H1 (cell line): ENCODE data around the gene SIM2. TPM values are rescaled to one million over a fixed set of nuclear protein-coding genes. Genes with fewer than 3 reads are reported as not detected.

Experiments
- CHD2 ChIP-seq: IDR thresholded peaks from 2 replicates; pipeline ENCODE4 v1.6.1; 2012; ENCODE audit warnings: low read length, improper control_type of control experiment
- HDAC6 ChIP-seq: IDR thresholded peaks from one replicate; pipeline ENCODE4 v1.7.1; 2012; ENCODE audit warnings: low read depth, mild to moderate bottlenecking, inconsistent platforms, low read length, moderate library complexity
- JUND ChIP-seq: IDR thresholded peaks from 2 replicates; pipeline ENCODE4 v1.6.1; 2011; ENCODE audit warnings: mild to moderate bottlenecking, improper control_type of control experiment, low read length
- RFX5 ChIP-seq: IDR thresholded peaks from 2 replicates; pipeline ENCODE4 v1.6.1; 2011; ENCODE audit warnings: low read depth, low read length, improper control_type of control experiment, borderline replicate concordance
- SUZ12 ChIP-seq: fragments of 200-600 bp; sonication (generic); IDR thresholded peaks from 2 replicates; pipeline ENCODE4 v1.6.1; 2012; ENCODE audit warnings: mild to moderate bottlenecking, inconsistent platforms, low read length, moderate library complexity, mixed read lengths
- TBP ChIP-seq: IDR thresholded peaks from 2 replicates; pipeline ENCODE4 v1.6.1; 2011; ENCODE audit warnings: low read depth, low read length, improper control_type of control experiment
- TCF12 ChIP-seq: IDR thresholded peaks from 2 replicates; pipeline ENCODE4 v1.6.1; 2011; ENCODE audit warnings: low read depth, mild to moderate bottlenecking, low read length
- ZNF274 ChIP-seq: IDR thresholded peaks from 2 replicates; pipeline ENCODE4 v1.7.0; 2012; ENCODE audit warnings: low read length, borderline replicate concordance; ENCODE audit errors: extremely low read depth
- polyA plus RNA-seq, 7 experiments: library from polyadenylated mRNA; depleted of rRNA in 3 of 7; stranded (reverse) in 5 of 7; unstranded in 2 of 7; fragments of >200 nt in 5 of 7; fragments of 200-250 nt in 2 of 7; gene quantifications; 1 replicate in 5 of 7; 2 replicates in 1 of 7; 4 replicates in 1 of 7; pipeline versions ENCODE4 v1.2.1 to v1.2.3, GENCODE V29; 2011 to 2013; ENCODE audit warnings: missing spikeins in 2 of 7, mixed read lengths in 2 of 7
- total RNA-seq: library from RNA; stranded (reverse); fragmentation: NEBNext Ultra II Directional; extraction: Animal tissue kit (Norgen Biotek cat#: 25700); gene quantifications from 2 replicates; pipeline ENCODE4 v1.2.1, GENCODE V29; 2021
- TF ChIP-seq, protein P1 (sequence below): fragments of 300-600 bp; sonication (generic); IDR thresholded peaks from 2 replicates; pipeline ENCODE4 v1.7.1; 2012; ENCODE audit warnings: low read length, moderate library complexity, mild to moderate bottlenecking, inconsistent platforms; ENCODE audit not compliant: insufficient replicate concordance
- TF ChIP-seq, protein P2 (sequence below): IDR thresholded peaks from 2 replicates; pipeline ENCODE4 v1.6.1; 2012; ENCODE audit warnings: low read length, inconsistent platforms

SIM2 gene
- total and polyA plus RNA-seq, 2 of the 8 experiments (the other 6 are each of a cell fraction or from before 2014, with no cell fraction given), result 0.05 to 0.26 TPM

DNA sequence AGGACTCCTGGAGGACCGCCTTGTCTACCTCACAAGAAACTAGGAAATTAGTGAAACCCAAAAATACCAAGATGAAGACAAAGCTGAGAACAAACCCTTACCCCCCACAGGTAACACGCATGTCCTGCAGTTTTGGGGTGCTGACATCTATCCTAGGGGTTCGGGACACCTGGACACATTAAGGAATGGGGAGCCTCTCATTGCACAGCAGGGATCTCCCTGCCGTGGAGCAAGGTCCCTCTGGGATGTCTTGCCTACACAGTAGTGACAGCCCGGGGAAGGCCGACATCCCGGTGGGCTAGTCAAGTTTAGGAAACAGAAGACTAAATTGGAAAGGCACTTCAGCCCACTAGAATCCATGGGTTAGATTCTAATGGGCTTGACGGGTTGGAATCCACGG lies 44.5 kb downstream of the SIM2 start (continued):
- TF ChIP-seq, protein P1, sequence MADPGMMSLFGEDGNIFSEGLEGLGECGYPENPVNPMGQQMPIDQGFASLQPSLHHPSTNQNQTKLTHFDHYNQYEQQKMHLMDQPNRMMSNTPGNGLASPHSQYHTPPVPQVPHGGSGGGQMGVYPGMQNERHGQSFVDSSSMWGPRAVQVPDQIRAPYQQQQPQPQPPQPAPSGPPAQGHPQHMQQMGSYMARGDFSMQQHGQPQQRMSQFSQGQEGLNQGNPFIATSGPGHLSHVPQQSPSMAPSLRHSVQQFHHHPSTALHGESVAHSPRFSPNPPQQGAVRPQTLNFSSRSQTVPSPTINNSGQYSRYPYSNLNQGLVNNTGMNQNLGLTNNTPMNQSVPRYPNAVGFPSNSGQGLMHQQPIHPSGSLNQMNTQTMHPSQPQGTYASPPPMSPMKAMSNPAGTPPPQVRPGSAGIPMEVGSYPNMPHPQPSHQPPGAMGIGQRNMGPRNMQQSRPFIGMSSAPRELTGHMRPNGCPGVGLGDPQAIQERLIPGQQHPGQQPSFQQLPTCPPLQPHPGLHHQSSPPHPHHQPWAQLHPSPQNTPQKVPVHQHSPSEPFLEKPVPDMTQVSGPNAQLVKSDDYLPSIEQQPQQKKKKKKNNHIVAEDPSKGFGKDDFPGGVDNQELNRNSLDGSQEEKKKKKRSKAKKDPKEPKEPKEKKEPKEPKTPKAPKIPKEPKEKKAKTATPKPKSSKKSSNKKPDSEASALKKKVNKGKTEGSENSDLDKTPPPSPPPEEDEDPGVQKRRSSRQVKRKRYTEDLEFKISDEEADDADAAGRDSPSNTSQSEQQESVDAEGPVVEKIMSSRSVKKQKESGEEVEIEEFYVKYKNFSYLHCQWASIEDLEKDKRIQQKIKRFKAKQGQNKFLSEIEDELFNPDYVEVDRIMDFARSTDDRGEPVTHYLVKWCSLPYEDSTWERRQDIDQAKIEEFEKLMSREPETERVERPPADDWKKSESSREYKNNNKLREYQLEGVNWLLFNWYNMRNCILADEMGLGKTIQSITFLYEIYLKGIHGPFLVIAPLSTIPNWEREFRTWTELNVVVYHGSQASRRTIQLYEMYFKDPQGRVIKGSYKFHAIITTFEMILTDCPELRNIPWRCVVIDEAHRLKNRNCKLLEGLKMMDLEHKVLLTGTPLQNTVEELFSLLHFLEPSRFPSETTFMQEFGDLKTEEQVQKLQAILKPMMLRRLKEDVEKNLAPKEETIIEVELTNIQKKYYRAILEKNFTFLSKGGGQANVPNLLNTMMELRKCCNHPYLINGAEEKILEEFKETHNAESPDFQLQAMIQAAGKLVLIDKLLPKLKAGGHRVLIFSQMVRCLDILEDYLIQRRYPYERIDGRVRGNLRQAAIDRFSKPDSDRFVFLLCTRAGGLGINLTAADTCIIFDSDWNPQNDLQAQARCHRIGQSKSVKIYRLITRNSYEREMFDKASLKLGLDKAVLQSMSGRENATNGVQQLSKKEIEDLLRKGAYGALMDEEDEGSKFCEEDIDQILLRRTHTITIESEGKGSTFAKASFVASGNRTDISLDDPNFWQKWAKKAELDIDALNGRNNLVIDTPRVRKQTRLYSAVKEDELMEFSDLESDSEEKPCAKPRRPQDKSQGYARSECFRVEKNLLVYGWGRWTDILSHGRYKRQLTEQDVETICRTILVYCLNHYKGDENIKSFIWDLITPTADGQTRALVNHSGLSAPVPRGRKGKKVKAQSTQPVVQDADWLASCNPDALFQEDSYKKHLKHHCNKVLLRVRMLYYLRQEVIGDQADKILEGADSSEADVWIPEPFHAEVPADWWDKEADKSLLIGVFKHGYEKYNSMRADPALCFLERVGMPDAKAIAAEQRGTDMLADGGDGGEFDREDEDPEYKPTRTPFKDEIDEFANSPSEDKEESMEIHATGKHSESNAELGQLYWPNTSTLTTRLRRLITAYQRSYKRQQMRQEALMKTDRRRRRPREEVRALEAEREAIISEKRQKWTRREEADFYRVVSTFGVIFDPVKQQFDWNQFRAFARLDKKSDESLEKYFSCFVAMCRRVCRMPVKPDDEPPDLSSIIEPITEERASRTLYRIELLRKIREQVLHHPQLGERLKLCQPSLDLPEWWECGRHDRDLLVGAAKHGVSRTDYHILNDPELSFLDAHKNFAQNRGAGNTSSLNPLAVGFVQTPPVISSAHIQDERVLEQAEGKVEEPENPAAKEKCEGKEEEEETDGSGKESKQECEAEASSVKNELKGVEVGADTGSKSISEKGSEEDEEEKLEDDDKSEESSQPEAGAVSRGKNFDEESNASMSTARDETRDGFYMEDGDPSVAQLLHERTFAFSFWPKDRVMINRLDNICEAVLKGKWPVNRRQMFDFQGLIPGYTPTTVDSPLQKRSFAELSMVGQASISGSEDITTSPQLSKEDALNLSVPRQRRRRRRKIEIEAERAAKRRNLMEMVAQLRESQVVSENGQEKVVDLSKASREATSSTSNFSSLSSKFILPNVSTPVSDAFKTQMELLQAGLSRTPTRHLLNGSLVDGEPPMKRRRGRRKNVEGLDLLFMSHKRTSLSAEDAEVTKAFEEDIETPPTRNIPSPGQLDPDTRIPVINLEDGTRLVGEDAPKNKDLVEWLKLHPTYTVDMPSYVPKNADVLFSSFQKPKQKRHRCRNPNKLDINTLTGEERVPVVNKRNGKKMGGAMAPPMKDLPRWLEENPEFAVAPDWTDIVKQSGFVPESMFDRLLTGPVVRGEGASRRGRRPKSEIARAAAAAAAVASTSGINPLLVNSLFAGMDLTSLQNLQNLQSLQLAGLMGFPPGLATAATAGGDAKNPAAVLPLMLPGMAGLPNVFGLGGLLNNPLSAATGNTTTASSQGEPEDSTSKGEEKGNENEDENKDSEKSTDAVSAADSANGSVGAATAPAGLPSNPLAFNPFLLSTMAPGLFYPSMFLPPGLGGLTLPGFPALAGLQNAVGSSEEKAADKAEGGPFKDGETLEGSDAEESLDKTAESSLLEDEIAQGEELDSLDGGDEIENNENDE, result no peak
- TF ChIP-seq, protein P2, sequence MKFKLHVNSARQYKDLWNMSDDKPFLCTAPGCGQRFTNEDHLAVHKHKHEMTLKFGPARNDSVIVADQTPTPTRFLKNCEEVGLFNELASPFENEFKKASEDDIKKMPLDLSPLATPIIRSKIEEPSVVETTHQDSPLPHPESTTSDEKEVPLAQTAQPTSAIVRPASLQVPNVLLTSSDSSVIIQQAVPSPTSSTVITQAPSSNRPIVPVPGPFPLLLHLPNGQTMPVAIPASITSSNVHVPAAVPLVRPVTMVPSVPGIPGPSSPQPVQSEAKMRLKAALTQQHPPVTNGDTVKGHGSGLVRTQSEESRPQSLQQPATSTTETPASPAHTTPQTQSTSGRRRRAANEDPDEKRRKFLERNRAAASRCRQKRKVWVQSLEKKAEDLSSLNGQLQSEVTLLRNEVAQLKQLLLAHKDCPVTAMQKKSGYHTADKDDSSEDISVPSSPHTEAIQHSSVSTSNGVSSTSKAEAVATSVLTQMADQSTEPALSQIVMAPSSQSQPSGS, result no peak
- no peak for TF ChIP-seq TBP
- no peak for TF ChIP-seq TCF12
- no peak for TF ChIP-seq JUND
- TF ChIP-seq ZNF274, result no peak
- TF ChIP-seq SUZ12, result no peak
- no peak for TF ChIP-seq HDAC6
- TF ChIP-seq CHD2, result no peak
- no peak for TF ChIP-seq RFX5
